ENCODE measurements around the gene MACROD2. TPM values are rescaled to one million over a fixed set of nuclear protein-coding genes. Genes with fewer than 3 reads are reported as not detected.
A peak's percentile ranks its signal among the peaks of the same experiment; 100 is the strongest.
"Not testable (repeated sequence)": the region's sequence is repeated elsewhere in the genome, so short reads cannot be mapped to it uniquely, and the experiment has no call there.

MACROD2 gene
- total RNA-seq, 1 experiment from 2014 or later = 0.24 TPM

DNA sequence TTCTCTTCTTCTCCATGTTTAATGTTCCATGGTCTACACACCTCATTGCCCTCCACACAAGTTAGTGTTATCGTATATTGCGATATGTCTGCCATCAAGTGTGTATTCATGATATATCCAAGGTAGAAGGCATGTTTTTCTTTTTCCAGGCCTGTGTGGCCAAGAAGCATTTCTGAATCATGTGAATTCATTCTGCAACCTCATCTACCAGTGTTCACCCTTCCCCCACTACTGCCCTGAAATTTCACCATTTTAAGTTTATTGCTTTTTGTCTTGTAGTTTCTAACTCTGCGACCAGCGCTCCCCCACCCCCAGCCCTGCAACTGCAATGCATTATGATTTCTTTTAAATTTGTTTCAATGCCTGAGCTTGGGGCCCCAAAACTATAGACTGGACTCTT lies 960.1 kb downstream of the MACROD2 start:
- no peak for DNase-seq (ENCODE audit: low read depth)

GRCh38 chr20:14956026-14956425 lies 960.7 kb downstream of the MACROD2 start:
- DNase-seq (ENCODE audit: low read depth) = no peak

GRCh38 chr20:14956538-14956937 lies 961.2 kb downstream of the MACROD2 start:
- DNase-seq (ENCODE audit: low read depth) = no peak

DNA sequence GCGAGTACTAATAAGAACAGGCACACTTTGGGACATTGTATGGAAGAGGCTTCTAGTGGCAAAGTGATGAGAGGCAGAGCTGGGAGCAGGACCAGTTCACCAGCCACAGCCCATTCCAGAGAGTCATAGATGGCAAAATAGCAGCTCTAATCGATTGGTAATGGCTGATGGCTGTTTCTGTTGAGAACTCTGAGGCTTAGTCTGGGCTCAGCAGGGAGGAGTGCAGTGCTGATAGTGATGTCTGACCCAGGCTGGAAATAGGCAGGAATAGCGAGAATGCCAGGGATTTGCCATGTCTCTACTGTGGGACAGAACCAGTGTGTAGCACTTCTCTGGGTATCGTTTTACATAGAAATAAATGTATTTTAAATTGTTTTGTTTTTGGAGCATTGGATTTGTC lies 962.1 kb downstream of the MACROD2 start:
- no peak for DNase-seq (ENCODE audit: low read depth)

- DNase-seq (ENCODE audit: low read depth) = no peak
Observed at GRCh38 chr20:14958626-14959025, 963.3 kb downstream of the MACROD2 start.

DNA sequence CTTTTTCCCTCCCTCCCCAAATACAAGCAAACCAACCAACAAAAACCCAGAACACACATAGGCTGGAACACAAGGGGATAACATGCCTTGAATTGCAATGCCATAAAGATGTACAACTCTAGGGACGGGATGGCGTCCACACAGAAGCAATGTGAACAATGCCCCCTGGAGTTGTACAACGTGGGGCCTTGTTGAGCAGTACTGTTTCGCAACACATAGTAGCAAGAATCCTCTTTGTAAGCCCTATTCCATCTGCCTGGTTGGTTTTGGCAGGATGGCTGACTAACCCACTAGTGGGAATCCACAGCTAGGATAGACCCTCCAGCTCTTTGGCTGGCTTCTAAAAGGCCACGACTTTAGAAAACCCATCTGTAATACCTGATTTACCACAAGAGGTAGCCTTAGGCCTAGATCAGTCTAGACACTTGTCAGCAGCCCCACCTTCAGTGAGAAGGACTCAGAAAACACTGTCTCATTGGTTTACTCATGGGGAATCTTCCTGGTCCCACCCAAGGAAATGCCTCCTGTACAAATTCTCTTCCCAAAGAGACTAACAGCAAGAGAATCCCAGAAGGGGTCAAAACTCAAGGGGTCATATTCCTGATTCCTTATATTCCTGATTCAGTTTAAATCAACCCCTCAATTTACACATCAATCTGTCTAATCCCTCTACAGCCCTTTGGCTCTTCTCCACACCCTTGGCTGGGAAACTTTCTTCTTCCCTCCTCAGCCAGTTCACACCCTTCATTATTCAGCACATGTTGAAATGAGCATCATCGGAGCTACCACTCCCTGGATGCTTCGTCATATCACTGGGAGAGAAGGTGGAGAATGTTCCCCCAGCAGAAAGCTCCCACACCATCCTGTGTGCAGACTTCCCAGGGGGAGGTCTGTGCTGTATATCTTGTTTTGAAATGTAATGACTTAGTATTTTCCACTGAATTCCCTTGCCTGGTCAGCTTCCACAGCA lies 964.5 kb downstream of the MACROD2 start:
- DNase-seq (ENCODE audit: low read depth) = no peak

DNA sequence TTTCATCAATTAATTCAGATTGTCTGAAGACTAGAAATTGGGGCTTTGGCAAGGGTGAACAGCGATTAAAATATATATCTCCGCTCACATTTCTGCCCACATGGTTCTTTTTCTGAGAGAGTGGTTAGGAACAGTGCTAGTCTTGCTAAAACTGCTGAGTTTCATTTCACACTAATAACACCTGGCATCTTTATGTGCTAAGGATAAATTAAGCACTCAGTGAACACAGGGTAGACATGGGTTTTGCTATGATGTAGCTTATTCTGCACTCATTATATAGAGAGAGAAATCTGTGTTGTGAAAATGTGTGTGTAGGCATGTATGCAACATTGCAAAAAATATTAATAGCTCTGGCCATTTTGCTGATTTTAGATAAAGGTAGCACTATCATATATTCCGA lies 965.5 kb downstream of the MACROD2 start:
- no peak for DNase-seq (ENCODE audit: low read depth)

DNA sequence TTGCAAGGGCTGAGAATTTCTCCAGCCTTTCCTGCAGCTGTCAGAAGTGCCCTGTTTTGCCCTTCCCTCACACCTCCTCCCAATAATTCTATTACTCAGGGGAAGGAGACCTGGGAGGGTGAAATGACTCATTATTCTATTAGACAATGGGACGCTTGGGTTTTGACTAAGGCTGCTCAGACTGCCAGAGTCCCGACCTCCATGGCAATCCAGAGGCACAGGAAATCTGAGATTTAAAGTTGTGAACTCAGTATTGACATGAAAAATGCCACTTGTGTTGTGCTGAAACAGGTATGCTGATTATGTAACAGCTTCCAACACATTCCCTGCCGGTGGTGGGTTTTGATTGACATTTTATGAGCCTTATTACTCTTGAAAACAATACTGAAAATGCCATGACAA lies 967.9 kb downstream of the MACROD2 start:
- peak; percentile 7 for DNase-seq (ENCODE audit: low read depth)

GRCh38 chr20:14966203-14966602 lies 970.9 kb downstream of the MACROD2 start:
- no peak for DNase-seq (ENCODE audit: low read depth)

DNA sequence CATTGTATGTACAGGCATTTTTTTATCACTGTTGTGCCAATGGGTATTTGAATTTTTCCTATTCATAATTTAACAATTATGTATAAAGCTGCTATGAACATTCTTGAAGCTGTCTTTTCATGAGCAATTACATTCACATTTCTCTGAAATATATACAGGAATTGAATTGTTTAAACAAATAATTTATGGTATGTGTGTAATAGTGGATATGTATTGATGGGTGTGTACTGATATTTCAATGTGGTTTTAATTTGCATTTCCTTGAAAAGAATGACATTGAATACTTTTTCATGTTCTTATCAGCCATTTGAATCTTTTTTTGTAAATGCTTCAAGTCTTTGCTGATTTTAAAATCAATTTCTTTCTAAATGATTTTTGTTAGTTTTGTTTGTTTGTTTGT lies 971.5 kb downstream of the MACROD2 start:
- no peak for DNase-seq (ENCODE audit: low read depth)

GRCh38 chr20:14972256-14972655 lies 976.9 kb downstream of the MACROD2 start:
- no peak for DNase-seq (ENCODE audit: low read depth)

DNA sequence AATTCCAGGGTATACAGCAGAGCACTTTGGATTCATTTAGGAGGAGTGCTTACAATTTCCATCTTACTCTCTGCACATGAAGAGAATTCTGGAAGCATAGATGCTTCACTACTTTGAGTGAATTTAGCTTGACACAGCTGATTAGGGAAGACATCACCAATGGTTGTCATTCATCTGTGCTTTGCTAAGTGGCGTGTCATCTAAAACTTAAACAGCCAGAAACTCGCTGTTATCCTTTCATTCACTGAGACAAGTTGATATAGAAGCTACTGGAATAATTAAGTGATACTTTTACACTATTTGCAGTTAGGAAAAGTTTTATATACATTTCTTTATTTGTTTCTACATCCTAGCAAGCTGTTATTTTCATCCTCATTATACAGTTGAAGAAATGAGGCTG lies 977.4 kb downstream of the MACROD2 start:
- DNase-seq (ENCODE audit: low read depth) = no peak

GRCh38 chr20:14979453-14979986 lies 984.2 kb downstream of the MACROD2 start:
- DNase-seq (ENCODE audit: low read depth) = no peak

DNA sequence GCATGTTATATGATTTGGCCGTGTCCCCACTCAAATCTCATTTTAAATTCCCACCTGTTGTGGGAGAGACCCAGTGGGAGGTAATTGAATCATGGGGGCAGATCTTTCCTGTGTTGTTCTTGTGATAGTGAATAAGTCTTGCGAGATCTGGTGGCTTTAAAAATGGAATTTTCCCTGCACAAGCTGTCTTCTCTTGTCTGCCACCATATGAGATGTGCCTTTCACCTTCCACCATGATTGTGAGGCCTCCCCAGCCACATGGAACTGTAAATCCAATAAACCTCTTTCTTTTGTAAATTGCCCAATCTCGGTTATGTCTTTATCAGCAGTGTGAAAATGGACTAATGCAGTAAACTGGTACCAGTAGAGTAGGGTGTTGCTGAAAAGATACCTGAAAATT lies 986.2 kb downstream of the MACROD2 start:
- not testable (repeated sequence) for DNase-seq (ENCODE audit: low read depth)

DNA sequence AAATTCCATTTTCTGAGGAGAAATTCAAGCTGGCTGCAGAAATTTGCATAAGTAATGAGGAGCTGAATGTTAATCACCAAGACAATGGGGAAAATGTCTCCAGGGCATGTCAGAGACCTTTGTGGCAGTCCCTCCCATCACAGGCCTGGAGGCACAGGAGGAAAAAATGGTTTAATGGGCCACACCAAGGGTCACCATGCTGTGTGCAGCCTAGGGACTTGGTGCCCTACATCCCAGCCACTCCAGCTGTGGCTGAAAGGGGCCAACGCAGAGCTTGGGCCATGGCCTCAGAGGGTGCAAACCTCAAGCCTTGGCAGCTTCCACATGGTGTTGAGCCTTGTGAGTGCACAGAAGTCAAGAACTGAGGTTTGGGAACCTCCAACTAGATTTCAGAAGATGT lies 987.0 kb downstream of the MACROD2 start:
- DNase-seq (ENCODE audit: low read depth) = not testable (repeated sequence)

DNA sequence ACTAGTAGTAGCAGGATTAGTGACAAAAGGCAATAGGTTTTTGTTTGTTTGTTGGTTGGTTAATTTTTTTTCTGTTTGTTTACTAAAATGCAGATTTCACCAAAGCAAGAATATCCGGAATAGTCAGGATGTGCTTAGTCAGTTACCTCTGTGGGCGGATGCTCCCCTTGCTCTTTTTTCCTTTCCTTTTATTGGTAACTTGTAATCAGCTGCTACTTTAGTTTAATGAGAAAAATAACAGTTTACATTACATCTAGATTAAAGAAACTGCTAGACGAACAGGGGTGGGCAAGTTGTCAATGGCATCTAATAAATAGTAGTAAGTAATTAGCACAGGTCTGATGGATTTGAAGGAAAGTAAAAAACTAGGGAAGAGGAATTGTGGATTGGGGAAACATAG lies 989.0 kb downstream of the MACROD2 start:
- no peak for DNase-seq (ENCODE audit: low read depth)

- no peak for DNase-seq (ENCODE audit: low read depth)
Observed at GRCh38 chr20:14984768-14985622, 989.7 kb downstream of the MACROD2 start.

GRCh38 chr20:14986026-14986655 lies 990.8 kb downstream of the MACROD2 start:
- no peak for DNase-seq (ENCODE audit: low read depth)

DNA sequence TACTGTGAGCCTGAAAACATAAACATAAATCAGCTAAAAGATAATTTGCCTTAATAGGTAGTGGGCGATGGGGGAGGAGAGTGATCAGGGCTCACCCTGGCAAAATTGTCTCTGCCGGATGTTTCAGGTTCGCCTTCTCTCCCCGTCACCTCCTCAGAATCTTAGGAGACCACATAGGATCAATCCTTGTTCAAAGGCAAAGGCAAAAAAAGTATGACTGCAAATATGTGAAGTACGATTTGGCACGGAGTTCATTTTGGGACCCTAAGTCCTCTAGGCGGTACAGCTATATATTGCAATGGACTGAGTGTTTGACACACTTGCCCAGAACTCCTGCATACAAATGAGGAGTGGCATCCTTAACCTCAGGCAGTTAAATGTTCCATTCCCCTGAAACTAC lies 991.3 kb downstream of the MACROD2 start:
- DNase-seq (ENCODE audit: low read depth) = no peak

DNA sequence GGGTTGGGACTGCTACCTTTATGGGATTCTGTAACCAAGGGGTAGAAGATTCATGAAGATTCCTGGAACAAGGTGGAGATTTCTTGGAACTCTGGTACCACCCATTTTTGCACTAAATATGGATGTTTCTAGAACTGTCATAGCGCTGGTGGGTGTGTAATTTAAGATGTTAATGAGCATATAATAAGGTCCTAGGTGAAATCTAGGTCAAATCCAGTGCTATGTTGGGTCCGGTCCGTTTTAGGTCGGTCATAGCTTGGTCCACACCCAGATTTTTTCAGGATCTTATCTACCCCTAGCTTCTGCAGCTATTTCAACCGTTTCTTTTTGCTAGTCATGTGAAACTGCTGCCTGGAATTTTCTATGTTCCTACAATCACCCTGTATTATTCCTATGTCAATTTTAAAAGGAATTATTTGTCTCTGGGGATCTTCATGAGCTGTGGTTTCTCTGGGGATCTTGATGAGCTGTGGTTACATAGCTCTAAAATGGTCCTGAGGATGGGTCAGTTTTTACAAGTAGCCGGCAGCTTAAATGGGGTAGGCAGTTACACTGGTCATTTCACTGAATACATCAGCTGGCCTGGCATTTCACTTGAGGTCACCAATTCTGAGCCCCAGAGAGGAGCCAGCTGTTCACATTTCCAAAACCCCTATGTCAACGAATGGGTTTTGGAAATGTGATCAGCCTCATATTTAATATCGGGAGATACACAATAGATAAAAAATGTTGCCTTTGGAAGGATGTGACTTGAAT lies 994.4 kb downstream of the MACROD2 start:
- DNase-seq (ENCODE audit: low read depth) = no peak

DNA sequence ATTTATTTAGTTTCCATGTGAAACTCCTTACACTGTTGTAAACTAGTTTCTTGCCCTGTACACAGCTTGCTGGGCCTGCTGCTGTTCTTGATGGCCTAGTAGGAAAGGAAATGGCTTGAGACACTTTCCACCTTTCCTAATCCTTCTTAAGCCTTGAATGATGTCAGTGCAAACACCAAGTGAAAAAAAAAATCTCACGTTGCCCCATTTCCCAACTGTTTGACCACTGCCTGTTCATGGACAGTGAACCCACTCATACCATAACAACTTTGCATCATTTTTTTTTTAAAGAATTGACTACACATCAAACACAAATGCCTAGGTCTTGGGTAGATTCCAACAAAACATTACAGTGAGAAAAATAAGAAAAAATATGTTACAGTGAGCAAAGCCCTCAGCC lies 995.7 kb downstream of the MACROD2 start:
- no peak for DNase-seq (ENCODE audit: low read depth)

Measured in RPMI7951 (cell line).